ENCODE data around the gene PLRG1. TPM values are rescaled to one million over a fixed set of nuclear protein-coding genes. Genes with fewer than 3 reads are reported as not detected.

The PLRG1 gene
- total and polyA plus RNA-seq, 2 of the 8 experiments (the other 6 are each of a cell fraction or from before 2014, with no cell fraction given) = 63.5 to 108 TPM

GRCh38 chr4:154551872-154552686 lies 1.9 kb upstream of the PLRG1 start:
- Histone ChIP-seq H2BK12ac (ENCODE audit: low read depth, low read length) (no peak overlapping the region), H3K4me2 (ENCODE audit: insufficient read depth in 1 of 2, low read depth in 2 of 2, low read length in 2 of 2) (no peak overlapping the region), H3K23ac (ENCODE audit: insufficient read length) (no peak overlapping the region), H2BK5ac (ENCODE audit: low read depth, low read length) (no peak overlapping the region), H2AFZ (ENCODE audit: low read length) (no peak overlapping the region), H3K27ac (ENCODE audit: low read depth, low read length) (no peak overlapping the region), H3K27me3 (replicated peaks in 1 of 4; ENCODE audit: control insufficient read depth in 3 of 4, extremely low read depth in 1 of 4, insufficient read depth in 3 of 4, low read length in 3 of 4) (no peaks in the 10 kb centered on the region; a peak in 1 of 7 replicates), H2BK120ac (replicated peaks; ENCODE audit: low read depth, low read length) (no peak overlapping the region), H3K23me2 (ENCODE audit: low read depth, low read length) (peaks cover 4% of the 10 kb centered on the region), H3K79me2 (ENCODE audit: control insufficient read depth in 1 of 2, insufficient read depth in 2 of 2, low read length in 2 of 2) (peaks cover 7 to 28% of the 10 kb centered on the region in 2 experiments; a peak in 3 of 4 replicates), H3K4ac (replicated peaks; ENCODE audit: insufficient read length, low read depth, low read length) (no peak overlapping the region), H2AK5ac (ENCODE audit: low read depth, low read length) (no peak overlapping the region), H3K4me3 (ENCODE audit: extremely low read depth in 1 of 4, insufficient read depth in 2 of 4, low read depth in 3 of 4, low read length in 4 of 4) (no peak overlapping the region), H4K5ac (ENCODE audit: insufficient read length, low read depth, low read length) (no peak overlapping the region), H3K9ac (replicated peaks in 1 of 4; ENCODE audit: extremely low read depth in 1 of 4, low read depth in 3 of 4, low read length in 3 of 4) (no peak overlapping the region), H3K9me3 (ENCODE audit: insufficient read depth in 2 of 2, low read depth in 1 of 2, low read length in 1 of 2) (no peaks in the 10 kb centered on the region), H4K91ac (replicated peaks; ENCODE audit: insufficient read length, low read length) (no peak overlapping the region), H3K36me3 (ENCODE audit: control insufficient read depth in 2 of 4, insufficient read depth in 4 of 4, low read length in 3 of 4) (peaks cover 0 to 8% (median 2%) of the 10 kb centered on the region in 4 experiments; a peak in 3 of 8 replicates), H4K8ac (ENCODE audit: extremely low read depth, insufficient read depth, low read length) (no peak overlapping the region), H3K14ac (ENCODE audit: insufficient read length) (no peak overlapping the region), H3K56ac (replicated peaks; ENCODE audit: insufficient read length, low read depth, low read length) (no peak overlapping the region), H2BK20ac (ENCODE audit: low read length) (no peak overlapping the region), H3K79me1 (ENCODE audit: low read depth, low read length) (no peaks in the 10 kb centered on the region; the same call in 1 of the 2 replicates), H4K20me1 (replicated peaks in 1 of 2; ENCODE audit: control insufficient read depth in 1 of 2, insufficient read depth in 2 of 2, low read length in 2 of 2) (peaks cover 0 to 9% of the 10 kb centered on the region in 2 experiments), H2BK15ac (ENCODE audit: low read length) (no peak overlapping the region), H3K18ac (ENCODE audit: extremely low read depth, low read length) (no peak overlapping the region), H3K4me1 (replicated peaks in 1 of 4; ENCODE audit: control insufficient read depth in 3 of 4, insufficient read depth in 4 of 4, low read length in 3 of 4) (no peaks in the 10 kb centered on the region; a peak in 1 of 7 replicates)
- 57% methylated on average over 6 of the region's 6 CpGs; no CpG with 5 or more reads in 1 of the 2 experiments for WGBS, 2 experiments (ENCODE audit: extremely low coverage in 1 of 2, insufficient coverage in 1 of 2, insufficient read length in 1 of 2, insufficient replicate concordance in 2 of 2, low coverage in 1 of 2, low lambda C conversion rate in 2 of 2, missing lambda C conversion rate in 1 of 2)
- no peak for FAIRE-seq
- CTCF ChIA-PET (ENCODE audit: partially characterized antibody) = interaction anchor here (0.6 to 7.0 kb wide), 23 partner anchors 10 to 1936 kb away, joined by 3 to 193 read pairs (median 4); partner anchors contain the start of genes FGB, FGG and LRAT
- TF ChIP-seq CEBPB (IDR thresholded peaks at IDR 0.05; ENCODE audit: low read depth, low read length) = no peak
- TF ChIP-seq JUND (IDR thresholded peaks at IDR 0.05; ENCODE audit: low read length) = peak; percentile 55; the same call in 1 of the 2 replicates
- TF ChIP-seq BACH1 (IDR thresholded peaks at IDR 0.05; ENCODE audit: low read length) = no peak
- TF ChIP-seq, protein P1, sequence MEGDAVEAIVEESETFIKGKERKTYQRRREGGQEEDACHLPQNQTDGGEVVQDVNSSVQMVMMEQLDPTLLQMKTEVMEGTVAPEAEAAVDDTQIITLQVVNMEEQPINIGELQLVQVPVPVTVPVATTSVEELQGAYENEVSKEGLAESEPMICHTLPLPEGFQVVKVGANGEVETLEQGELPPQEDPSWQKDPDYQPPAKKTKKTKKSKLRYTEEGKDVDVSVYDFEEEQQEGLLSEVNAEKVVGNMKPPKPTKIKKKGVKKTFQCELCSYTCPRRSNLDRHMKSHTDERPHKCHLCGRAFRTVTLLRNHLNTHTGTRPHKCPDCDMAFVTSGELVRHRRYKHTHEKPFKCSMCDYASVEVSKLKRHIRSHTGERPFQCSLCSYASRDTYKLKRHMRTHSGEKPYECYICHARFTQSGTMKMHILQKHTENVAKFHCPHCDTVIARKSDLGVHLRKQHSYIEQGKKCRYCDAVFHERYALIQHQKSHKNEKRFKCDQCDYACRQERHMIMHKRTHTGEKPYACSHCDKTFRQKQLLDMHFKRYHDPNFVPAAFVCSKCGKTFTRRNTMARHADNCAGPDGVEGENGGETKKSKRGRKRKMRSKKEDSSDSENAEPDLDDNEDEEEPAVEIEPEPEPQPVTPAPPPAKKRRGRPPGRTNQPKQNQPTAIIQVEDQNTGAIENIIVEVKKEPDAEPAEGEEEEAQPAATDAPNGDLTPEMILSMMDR (IDR thresholded peaks at IDR 0.05; ENCODE audit: control extremely low read depth in 1 of 3, insufficient read depth in 1 of 3, low read depth in 1 of 3, low read length in 3 of 3) = peak; percentile 69 to 76 (median 69)
- no peak for TF ChIP-seq EZH2 (IDR thresholded peaks at IDR 0.05; ENCODE audit: low read depth, low read length, severe bottlenecking)
- TF ChIP-seq RXRA (IDR thresholded peaks at IDR 0.05; ENCODE audit: insufficient read depth, low read depth, low read length) = no peak
- peak; percentile 86 to 87 for TF ChIP-seq RAD21 (IDR thresholded peaks at IDR 0.05 in 1 of 2, conservative IDR thresholded peaks at IDR 0.05 in 1 of 2; ENCODE audit: low read depth in 2 of 2, low read length in 2 of 2)
- TF ChIP-seq RBBP5 (IDR thresholded peaks at IDR 0.05; ENCODE audit: borderline replicate concordance, low read depth, low read length) = no peak
- no peak for TF ChIP-seq CREB1 (IDR thresholded peaks at IDR 0.05)
- DNase-seq (ENCODE audit: low read depth in 1 of 2, low spot score in 2 of 2) = peak in 1 of 2 experiments; percentile 54
- POLR2A ChIA-PET (ENCODE audit: partially characterized antibody) = no interaction called here

All from H1 (cell line).